Measurements from ENCODE around the gene ARPC1B. TPM values are rescaled to one million over a fixed set of nuclear protein-coding genes. Genes with fewer than 3 reads are reported as not detected.
"Not testable (repeated sequence)": the region's sequence is repeated elsewhere in the genome, so short reads cannot be mapped to it uniquely, and the experiment has no call there.

Gene ARPC1B
- total RNA-seq = 38.7 TPM
- long read RNA-seq, transcript ARPC1B-201 (10 exons, 1,564 nt) = major isoform, 74 of 99 reads
- long read RNA-seq, partial matches to known transcripts = 7 of 99 reads
- long read RNA-seq, other reads (novel, unspliced or antisense) = 11 of 99 reads

DNA sequence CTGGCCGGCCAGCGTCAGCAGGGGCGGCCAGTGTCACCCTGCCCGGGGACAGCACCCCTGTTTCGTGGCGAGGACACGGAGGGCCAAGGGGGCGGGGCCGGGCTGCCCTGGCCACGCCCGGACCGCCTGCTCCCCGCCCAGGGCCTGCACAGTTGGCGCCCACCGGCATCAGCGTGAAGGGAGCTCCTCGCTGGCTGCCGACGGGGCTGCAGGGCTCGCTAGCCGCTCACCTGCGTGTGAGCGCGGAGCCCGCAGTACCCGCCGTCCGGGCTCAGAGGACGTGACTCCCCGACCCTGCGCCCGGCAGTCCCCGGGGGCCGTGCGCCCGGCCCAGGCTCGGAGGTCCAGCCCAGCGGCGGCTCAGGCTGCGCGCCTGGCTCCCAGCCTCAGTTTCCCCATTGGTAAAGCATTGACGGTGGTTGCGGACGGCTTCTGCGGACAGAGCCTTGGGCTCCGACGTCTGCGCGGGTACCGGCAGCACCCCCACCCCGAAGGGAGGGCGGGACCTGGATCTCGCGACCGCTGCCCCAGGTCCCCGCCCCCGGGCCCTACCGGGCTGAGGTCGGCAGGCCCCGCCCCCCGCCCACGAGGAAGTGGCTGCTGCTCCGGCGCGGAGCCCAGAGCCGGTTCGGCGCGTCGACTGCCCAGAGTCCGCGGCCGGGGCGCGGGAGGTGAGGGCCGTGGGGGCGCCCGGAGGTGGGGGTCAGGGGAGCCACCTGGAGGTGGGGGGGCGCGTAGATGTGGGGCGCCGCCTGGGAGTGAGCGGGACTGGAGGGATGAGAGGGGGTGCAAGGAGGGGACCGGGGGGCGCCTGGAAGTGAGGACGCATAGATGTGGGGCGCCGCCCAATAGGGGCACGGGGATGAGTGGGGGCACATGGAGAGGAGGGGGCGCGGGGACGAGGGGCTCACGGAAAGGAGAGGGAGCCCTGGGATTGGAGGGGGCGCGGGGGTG lies at the start of gene ARPC1B:
TSS of gene ARPC1B (plus strand) at position 620 of the 954 bp plus-strand sequence. CDS start 10,985 bp downstream, outside the sequence.
- ATAC-seq (peak; percentile 80), DNase-seq (peak; percentile 90)
- intact Hi-C loops (cut with micrococcal nuclease) = no loop called here

DNA sequence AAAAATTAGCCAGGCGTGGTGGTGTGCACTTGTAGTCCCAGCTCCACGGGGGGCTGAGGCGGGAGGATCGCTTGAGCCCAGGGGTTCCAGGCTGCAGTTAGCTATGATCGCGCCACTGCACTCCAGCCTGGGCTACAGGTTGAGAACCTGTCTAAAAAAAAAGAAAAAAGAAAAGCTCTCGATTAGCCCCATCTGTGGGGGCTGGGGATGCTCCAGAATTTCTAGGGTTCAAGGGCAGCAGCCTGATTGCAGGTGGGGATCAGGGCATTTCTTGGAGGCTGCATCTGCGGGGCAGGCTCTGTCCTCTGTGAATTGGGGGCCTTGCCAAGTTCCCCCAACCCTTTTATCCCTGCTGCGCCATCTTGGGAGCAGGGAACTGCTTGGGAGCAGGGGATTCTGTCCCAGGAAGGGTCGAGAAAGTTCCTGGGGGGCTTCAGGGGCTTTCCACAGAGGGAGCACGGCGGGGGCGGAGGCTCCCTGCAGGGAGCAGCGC lies 49.5 kb upstream of the ARPC1B start:
- no peak for ATAC-seq
- no peak for DNase-seq
- intact Hi-C loops (cut with micrococcal nuclease) = no loop called here

DNA sequence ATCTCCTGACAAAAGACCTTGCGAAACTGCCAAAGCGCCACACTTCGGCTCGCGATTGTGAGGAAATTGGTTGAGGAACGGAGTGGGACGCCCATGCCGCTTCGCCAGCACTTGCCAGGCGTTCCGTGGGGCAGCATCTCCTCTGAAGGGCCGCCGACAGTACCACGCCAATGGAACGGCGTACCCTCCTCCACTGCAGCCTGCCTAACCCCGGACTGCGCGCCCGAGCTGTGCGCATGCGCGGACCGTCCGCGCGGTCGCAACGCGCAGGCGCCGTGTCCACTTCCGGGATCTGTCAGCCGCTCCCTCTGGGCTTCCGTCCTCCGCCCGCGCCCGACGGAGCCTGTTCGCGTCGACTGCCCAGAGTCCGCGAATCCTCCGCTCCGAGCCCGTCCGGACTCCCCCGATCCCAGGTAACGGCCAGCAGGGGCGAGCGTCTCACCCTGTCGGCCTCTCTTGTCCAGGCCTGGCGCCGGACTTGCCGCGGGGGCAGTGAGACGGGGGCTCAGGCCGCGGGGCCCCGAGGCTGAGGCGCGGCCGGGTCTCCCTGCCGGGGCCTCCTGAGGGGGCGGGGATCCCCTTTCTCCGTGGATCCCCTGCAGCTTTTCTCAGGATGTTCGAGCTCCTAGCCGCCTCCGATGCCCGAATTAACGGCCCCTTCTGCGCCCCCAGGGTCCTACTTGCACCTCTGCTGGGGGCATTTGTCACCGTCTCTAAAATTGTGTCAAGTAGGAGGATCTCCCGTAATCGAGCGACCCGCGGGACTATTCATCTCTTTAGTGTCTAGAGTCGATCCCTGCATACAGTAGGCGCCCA lies 48.7 kb upstream of the ARPC1B start, which contains the start of gene ARPC1A:
TSS of gene ARPC1A (plus strand) at position 307 of the 816 bp plus-strand sequence. CDS start 7,456 bp downstream, outside the sequence.
- intact Hi-C loops (cut with micrococcal nuclease) = no loop called here
- peak; percentile 95 for DNase-seq
- ATAC-seq = peak; percentile 94

DNA sequence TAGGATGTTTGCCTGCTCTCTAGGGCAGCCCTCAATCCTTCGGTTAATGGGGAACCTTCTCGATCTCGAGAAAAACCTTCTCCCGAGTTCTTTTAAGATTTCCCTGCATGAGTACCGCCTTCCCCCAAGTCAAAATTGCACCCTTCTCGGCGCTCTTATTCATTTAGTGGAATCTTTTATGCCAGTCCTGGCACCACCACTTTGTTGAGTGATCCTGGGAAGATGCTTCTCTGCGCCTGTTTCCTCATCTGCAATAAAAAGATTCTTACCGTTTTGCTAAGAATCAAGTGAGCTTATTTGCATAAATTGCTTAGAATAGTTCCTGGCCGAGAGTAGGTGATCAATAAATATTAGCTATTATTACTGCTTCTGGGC lies 48.1 kb upstream of the ARPC1B start:
- DNase-seq (no peak), ATAC-seq (no peak)
- intact Hi-C loops (cut with micrococcal nuclease) = no loop called here

DNA sequence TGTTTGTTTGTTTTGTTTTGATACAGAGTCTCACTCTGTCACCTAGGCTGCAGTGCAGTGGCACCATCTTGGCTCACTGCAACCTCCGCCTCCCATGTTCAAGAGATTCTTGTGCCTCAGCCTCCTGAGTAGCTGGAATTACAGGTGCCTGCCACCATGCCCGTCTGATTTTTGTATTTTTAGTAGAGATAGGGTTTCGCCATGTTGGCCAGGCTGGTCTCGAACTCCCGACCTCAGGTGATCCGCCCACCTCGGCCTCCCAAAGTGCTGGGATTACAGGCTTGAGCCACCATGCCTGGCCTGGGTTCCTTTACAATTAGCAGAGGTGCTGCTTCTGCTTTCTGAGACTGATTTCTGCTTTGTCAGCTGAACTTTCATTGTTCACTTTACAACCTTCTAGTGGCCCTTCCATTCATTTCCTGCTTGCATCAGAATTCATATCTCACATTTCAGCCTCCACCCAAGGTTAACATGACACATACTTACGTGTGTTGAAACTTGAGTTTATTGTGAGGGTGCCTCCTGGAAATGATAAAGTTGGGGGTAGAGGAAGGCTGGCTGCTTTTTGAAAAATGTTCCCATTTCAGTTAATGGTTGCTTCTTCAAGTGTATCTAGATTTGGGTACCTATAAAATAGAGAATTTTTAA lies 44.1 kb upstream of the ARPC1B start:
- intact Hi-C loops (cut with micrococcal nuclease); DNase-seq: not testable (repeated sequence)
- peak; percentile 5 for ATAC-seq

DNA sequence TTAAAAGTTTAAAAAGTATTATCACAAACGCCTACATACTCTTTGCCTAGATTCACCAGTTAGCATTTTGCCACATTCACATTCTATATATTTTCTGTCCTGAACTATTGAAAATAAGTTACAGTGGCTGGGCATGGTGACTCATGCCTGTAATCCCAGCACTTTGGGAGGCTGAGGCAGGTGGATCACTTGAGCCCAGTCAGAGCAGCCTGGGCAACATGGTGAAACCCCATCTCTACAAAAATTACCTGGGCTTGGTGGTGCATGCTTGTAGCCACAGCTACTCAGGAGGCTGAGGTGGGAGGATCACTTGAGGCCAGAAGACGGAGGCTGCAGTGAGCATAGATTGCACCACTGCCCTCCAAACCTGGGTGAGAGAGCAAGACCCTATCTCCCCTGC lies 43.5 kb upstream of the ARPC1B start:
- no peak for ATAC-seq
- DNase-seq = no peak
- intact Hi-C loops (cut with micrococcal nuclease) = no loop called here

DNA sequence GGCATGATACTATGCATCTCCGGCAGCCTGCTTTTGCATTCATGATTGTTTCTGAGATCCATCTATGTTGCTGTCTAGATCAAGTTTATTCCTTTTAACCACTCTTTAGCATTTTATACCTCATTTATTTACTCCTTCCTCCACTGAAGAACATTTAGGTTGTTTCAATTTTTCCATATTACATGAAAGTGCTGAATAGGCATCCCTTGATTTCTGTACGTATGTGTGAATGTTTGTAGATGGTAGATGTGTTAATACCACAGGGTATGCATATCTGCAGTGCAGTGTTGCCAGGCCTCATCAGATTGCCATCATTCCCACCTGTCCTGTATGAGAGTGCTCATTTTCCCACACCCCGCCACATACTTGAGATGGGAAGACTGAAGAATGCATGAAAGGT lies 34.9 kb upstream of the ARPC1B start:
- intact Hi-C loops (cut with micrococcal nuclease) = no loop called here
- DNase-seq (no peak), ATAC-seq (no peak)

DNA sequence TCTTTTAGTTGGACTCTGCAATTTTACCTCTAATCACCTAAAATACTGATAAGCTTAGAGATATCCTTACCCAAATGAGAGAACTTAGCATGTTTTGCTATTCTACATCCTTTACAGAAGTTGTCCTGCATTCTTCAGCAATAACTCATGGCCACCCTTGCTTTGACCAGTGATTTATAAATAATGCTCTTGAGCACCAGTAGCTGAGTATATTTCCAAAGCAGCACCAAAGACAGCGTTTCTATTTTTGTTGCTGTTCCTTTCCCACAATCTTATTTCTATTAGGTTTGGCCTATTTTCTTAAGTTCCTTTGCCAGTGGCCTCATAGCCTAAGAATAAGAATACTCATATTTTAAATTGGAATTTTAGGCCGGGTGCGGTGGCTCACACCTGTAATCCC lies 33.9 kb upstream of the ARPC1B start:
- intact Hi-C loops (cut with micrococcal nuclease) = no loop called here
- ATAC-seq (no peak), DNase-seq (no peak)

DNA sequence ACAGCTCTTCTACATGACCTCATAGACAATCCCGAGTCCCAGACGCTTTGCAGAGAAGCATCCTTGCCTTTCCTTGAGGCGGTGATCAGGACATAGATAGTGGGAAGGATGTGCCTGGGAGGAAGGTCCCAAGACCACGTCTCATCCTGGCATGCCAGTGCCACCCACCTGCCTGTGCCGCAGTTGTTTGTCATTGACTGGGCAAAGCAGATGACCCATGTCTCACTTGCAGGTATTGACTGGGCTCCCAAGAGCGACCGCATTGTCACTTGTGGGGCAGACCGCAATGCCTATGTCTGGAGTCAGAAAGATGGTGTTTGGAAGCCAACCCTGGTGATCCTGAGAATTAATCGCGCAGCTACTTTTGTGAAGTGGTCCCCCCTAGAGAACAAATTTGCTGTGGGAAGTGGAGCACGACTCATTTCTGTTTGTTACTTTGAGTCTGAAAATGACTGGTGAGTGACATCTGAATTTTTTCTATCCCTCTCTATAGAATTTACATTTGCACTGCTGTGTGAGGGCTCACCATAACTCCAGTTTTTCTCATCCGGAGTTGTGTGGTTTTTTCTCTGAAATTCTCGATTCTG lies 30.4 kb upstream of the ARPC1B start:
- intact Hi-C loops (cut with micrococcal nuclease) = no loop called here
- ATAC-seq (no peak), DNase-seq (no peak)

DNA sequence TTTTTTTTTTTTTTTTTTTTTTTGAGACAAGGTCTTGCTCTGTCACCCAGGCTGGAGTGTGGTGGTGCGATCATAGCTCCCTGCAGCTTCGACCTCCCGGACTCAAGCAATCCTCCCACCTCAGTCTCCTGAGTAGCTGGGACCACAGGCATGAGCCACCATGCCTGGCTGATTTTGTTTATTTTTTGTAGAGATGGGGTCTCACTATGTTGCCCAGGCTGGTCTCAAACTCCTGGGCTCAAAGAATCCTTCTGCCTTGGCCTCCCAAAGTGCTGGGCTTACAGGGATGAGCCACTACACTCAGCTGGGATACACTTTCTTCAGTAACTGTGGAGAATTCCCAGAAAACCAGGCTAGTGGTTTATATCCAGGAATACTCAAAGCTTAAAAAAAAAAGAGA lies 23.9 kb upstream of the ARPC1B start:
- DNase-seq; intact Hi-C loops (cut with micrococcal nuclease); ATAC-seq: not testable (repeated sequence)

DNA sequence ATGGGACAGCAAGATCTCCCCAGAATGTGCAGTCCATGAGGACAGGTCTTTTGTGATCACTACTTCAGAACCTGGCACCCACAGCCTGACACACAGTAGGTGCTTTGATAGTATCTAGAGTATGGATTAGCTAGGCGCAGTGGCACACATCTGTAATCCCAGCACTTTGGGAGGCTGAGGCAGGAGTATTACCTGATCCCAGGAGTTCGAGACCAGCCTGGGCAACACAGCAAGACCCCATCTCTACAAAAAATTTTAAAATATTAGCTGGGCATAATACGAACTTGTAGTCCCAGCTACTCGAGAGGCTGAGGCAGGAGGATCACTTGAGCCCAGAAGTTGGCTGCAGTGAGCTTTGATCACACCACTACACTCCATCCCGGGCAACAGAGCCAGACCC lies 22.3 kb upstream of the ARPC1B start:
- no peak for ATAC-seq
- no peak for DNase-seq
- intact Hi-C loops (cut with micrococcal nuclease) = no loop called here

DNA sequence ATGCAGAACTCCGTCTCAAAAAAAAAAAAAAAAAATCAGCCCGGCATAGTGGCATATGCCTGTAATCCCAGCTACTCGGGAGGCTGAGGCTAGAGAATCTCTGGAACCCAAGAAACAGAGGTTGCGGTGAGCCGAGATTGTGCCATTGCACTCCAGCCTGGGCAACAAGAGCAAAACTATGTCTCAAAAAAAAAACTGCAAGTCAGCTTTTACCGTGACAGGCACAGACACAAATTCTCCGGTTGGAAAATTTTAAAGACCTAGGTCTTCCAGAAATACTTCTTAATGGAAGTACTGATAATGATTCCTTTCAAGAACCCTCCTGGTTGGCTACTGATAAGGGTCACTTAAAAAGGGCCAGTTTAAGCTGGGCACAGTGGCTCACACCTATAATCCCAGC lies 19.4 kb upstream of the ARPC1B start:
- intact Hi-C loops (cut with micrococcal nuclease) = no loop called here
- ATAC-seq (no peak), DNase-seq (no peak)

DNA sequence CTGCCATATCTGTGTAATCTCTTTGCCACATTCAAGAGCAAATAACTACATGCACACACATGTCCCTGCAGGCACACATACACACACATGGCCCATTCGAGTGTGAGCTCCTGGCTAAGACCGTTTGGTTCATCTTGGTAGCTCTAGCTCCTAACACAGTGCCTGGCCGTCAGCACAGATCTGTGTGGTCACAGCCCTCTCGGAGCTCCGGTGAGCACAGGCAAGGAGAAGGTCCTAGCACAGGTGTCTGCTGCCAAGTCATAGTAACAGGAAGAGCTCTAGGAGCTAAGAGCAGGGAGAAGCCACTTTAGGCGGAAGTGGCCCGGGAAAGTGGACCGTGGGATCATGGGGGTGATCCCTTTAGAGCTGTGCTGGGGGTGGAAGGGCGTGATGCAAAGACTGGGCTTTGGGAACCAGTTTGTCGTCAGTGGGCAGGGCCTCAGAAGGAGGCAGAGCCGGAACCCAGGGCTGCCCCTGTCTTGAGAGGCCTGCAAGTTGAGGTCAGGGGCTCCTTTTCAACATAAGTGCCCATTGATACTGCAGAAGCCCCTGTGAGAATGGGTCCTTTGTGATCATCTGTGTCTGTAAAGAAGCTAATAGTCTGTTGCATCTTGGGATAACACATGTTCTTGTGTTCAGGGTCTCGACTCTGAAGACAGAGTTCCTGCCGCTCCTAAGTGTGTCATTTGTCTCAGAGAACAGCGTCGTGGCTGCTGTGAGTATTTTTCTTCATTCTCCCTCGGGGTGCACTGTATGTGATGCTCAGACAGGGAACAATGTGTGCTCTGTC lies 16.6 kb upstream of the ARPC1B start:
- intact Hi-C loops (cut with micrococcal nuclease) = no loop called here
- ATAC-seq = peak; percentile 66
- DNase-seq = no peak

DNA sequence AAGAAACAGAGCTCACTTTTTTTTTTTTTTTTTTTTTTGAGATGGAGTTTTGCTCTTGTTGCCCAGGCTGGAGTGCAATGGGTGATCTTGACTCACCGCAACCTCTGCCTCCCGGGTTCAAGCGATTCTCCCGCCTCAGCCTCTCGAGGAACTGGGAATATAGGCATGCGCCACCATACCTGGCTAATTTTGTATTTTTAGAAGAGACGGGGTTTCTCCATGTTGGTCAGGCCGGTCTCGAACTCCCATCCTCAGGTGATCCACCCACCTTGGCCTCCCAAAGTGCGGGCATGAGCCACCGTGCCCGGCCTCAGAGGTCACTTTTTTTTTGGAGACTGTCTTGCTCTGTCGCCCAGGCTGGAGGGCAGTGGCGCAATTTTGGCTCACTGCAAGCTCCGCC lies 16.0 kb upstream of the ARPC1B start:
- intact Hi-C loops (cut with micrococcal nuclease); DNase-seq; ATAC-seq: not testable (repeated sequence)

DNA sequence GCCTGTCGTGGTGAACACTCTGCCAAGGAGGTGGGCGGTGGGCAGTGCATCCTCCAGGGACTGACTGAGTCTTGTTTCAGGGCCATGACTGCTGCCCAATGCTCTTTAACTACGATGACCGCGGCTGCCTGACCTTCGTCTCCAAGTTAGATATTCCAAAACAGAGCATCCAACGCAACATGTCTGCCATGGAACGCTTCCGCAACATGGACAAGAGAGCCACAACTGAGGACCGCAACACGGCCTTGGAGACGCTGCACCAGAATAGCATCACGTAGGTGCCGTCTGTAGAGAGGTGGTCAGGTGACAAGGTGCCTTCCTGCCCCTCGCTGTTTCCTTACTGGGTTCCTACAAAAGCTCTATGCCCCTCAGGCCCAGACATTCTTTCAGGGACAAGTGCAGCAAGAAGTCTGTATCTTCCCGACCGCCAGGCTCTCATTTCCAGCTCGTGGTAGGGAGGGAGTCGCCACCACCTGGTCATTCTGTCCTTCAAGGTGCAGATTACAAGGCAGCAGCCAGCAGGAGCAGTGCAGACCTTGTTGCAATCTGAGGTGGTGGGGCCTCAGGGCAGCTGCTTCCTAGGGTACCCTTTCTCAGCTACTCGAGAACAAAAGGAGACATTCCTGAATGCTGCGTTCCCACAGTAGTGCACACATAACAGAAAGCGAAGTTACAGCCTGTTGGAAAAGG lies 14.9 kb upstream of the ARPC1B start:
- ATAC-seq = no peak
- DNase-seq = no peak
- intact Hi-C loops (cut with micrococcal nuclease) = no loop called here

DNA sequence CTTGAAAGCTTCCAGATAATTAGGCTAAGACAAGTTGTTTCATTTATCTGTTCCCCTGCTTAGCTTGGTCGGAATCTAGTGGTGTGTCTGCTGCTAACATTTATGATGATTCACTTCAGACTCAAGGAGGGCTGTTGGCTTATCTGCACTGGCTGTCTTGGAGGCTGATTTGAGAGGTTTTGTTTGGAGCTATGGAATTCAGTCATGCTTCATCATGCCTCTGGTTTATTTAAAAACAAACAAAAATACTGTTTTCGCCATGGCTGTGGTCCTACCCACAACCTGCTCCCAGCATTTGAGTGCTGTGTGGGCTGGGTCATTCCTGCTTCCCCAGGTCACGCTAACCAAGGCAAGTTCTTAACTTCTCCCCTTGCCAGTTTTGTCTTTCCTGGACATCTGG lies 11.7 kb upstream of the ARPC1B start:
- ATAC-seq (no peak), DNase-seq (no peak)
- intact Hi-C loops (cut with micrococcal nuclease) = no loop called here

DNA sequence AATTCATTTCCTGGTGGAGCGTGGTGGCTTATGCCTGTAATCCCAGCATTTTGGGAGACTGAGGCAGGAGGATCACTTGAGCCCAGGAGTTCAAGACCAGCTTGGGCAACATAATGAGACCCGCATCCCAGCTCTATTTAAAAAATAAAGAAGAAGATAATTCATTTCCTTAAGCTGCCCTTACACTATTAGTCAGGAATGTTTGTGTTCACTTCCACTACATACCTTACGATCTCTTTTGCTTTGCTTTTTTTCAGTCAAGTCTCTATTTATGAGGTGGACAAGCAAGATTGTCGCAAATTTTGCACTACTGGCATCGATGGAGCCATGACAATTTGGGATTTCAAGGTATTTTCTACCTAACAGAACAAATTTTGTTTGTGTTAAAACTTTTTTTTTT lies 11.2 kb upstream of the ARPC1B start:
- intact Hi-C loops (cut with micrococcal nuclease) = no loop called here
- DNase-seq (no peak), ATAC-seq (no peak)

All from left ventricle myocardium superior (tissue), 1 donor.